BE2C (cell line): Measurements from ENCODE around the gene LIG3.

Experiments used
- DNase-seq: peaks from one replicate; pipeline ENCODE4 v3.0.0-alpha.2; 2020
- H3K27me3 ChIP-seq: fragments of 250-450 bp; sonication (Bioruptor Pico); 2 replicates; pipeline ENCODE4 v1.5.1; 2020; ENCODE audit warnings: mild to moderate bottlenecking
- H3K36me3 ChIP-seq: fragments of 250-450 bp; sonication (Bioruptor Pico); 2 replicates; pipeline ENCODE4 v1.5.1; 2020; ENCODE audit warnings: mild to moderate bottlenecking
- H3K4me1 ChIP-seq: fragments of 250-450 bp; sonication (Bioruptor Pico); 2 replicates; pipeline ENCODE4 v1.5.1; 2020
- H3K4me3 ChIP-seq: 2 replicates; pipeline ENCODE4 v1.5.1; 2011; ENCODE audit warnings: low read depth, low read length
- H3K9me3 ChIP-seq: fragments of 250-450 bp; sonication (Bioruptor Pico); 2 replicates; pipeline ENCODE4 v1.5.1; 2020
- CTCF ChIP-seq: IDR thresholded peaks from 2 replicates; pipeline ENCODE4 v1.5.1; 2012; ENCODE audit warnings: mild to moderate bottlenecking, low read depth, low read length

Gene LIG3

GRCh38 chr17:35056013-35056412 lies 75.7 kb downstream of the LIG3 start:
- H3K4me1 ChIP-seq, result no peaks in the 10 kb centered on the region
- no peak for TF ChIP-seq CTCF
- H3K27me3 ChIP-seq, result no peaks in the 10 kb centered on the region
- H3K9me3 ChIP-seq, result no peaks in the 10 kb centered on the region
- no peak overlapping the region for H3K4me3 ChIP-seq
- no peaks in the 10 kb centered on the region for H3K36me3 ChIP-seq
- no peak for DNase-seq

- Histone ChIP-seq H3K4me1 (no peaks in the 10 kb centered on the region), H3K27me3 (no peaks in the 10 kb centered on the region), H3K4me3 (no peak overlapping the region), H3K9me3 (no peaks in the 10 kb centered on the region), H3K36me3 (no peaks in the 10 kb centered on the region)
- no peak for TF ChIP-seq CTCF
- DNase-seq, result no peak
Measured at GRCh38 chr17:35057332-35057915, 77.1 kb downstream of the LIG3 start.
